Cardiac muscle cell (in vitro differentiated cells and primary cell): ENCODE data around the gene TOR1A. TPM values are rescaled to one million over a fixed set of nuclear protein-coding genes. Genes with fewer than 3 reads are reported as not detected.

ENCODE experiments used
- DNase-seq, 2 donors: peaks; one replicate each; pipeline versions ENCODE4 v3.0.0 to v3.0.0-alpha.2; 2010 to 2017; ENCODE audit warnings: low read depth in 1 of 2, low spot score in 1 of 2
- H3K27ac ChIP-seq: fragments of 200-600 bp; sonication (generic); 2 replicates; pipeline ENCODE4 v1.5.1; 2016
- H3K27me3 ChIP-seq: fragments of 200-600 bp; sonication (generic); 2 replicates; pipeline ENCODE4 v1.6.0; 2016; ENCODE audit warnings: control low read depth
- H3K36me3 ChIP-seq: fragments of 200-600 bp; sonication (generic); 2 replicates; pipeline ENCODE4 v1.5.1; 2016; ENCODE audit warnings: control low read depth
- H3K4me1 ChIP-seq: fragments of 200-600 bp; sonication (generic); 2 replicates; pipeline ENCODE4 v1.8.1; 2017; ENCODE audit warnings: low read depth, mild to moderate bottlenecking, mixed run types
- H3K4me3 ChIP-seq: fragments of 200-600 bp; sonication (generic); 2 replicates; pipeline ENCODE4 v1.5.1; 2016; ENCODE audit warnings: mild to moderate bottlenecking
- H3K9me3 ChIP-seq: fragments of 200-600 bp; sonication (generic); 2 replicates; pipeline ENCODE4 v1.5.1; 2017; ENCODE audit warnings: low read depth, mild to moderate bottlenecking, control low read depth
- polyA plus RNA-seq: library from polyadenylated mRNA; unstranded; fragments of >200 nt; fragmentation: Nextera tagmentation; extraction: Ambion mirVana; gene quantifications from 2 replicates; pipeline ENCODE4 v1.2.1, GENCODE V29; 2016
- total RNA-seq: library from RNA; depleted of rRNA; stranded (reverse); fragments of >200 nt; gene quantifications from 2 replicates; pipeline ENCODE4 v1.2.3, GENCODE V29; 2016
- TF ChIP-seq, protein P1 (sequence below): IDR thresholded peaks from 2 replicates; pipeline ENCODE4 v1.5.1; 2012; ENCODE audit warnings: low read depth, mild to moderate bottlenecking, low read length

The TOR1A gene
- total and polyA plus RNA-seq, 2 experiments from 2014 or later: 28.2 to 35.2 TPM

DNA sequence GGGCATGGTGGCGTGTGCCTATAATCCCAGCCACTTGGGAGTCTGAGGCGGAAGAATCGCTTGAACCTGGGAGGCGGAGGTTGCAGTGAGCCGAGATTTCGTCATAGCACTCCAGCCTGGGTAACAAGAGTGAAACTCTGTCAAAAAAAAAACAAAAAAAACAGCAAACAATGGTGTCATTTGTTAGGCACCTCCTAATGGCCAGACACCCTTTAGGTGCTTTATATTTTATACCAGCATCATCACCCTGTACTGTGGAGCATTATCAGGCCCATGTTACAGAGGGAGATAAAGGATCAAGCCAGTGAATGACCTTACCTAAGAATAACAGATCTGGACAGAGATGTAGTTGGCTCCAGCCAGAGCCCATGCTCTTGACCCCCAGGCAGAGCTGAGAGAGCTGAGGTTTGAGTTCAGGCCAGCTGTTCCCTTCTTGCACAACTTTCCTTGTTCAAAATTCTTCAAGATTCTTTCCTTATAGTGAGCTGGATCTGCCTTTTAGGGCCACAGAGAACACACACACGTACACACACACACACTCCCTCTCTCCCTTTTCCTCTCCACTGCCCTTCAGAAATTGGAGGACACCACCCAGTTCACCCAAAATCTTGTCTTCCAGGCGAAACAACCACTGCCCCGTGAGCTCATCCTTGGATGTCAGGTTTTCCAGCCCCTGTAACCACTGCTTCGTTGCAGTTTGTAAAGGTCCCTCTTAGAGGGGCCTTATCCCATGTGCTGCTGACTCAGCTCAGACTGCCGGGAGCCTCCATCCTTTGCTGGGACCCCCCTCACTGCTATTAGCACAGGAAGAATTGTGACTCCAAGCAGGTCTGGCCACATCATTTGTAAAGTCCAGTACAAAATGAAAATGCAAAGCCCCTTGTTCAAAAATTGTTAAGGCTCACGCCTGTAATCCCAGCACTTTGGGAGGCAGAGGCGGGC is 60.7 kb downstream of the TOR1A start:
- no peak overlapping the region for H3K27ac ChIP-seq

More for the DNA sequence above, 60.7 kb downstream of the TOR1A start:
- H3K9me3 ChIP-seq: no peaks in the 10 kb centered on the region
- H3K36me3 ChIP-seq: no peaks in the 10 kb centered on the region
- no peak overlapping the region for H3K4me3 ChIP-seq
- H3K4me1 ChIP-seq: peaks cover 10% of the 10 kb centered on the region
- DNase-seq: peak in 1 of 2 donors; percentile 95
- no peaks in the 10 kb centered on the region for H3K27me3 ChIP-seq
- TF ChIP-seq, protein P1, sequence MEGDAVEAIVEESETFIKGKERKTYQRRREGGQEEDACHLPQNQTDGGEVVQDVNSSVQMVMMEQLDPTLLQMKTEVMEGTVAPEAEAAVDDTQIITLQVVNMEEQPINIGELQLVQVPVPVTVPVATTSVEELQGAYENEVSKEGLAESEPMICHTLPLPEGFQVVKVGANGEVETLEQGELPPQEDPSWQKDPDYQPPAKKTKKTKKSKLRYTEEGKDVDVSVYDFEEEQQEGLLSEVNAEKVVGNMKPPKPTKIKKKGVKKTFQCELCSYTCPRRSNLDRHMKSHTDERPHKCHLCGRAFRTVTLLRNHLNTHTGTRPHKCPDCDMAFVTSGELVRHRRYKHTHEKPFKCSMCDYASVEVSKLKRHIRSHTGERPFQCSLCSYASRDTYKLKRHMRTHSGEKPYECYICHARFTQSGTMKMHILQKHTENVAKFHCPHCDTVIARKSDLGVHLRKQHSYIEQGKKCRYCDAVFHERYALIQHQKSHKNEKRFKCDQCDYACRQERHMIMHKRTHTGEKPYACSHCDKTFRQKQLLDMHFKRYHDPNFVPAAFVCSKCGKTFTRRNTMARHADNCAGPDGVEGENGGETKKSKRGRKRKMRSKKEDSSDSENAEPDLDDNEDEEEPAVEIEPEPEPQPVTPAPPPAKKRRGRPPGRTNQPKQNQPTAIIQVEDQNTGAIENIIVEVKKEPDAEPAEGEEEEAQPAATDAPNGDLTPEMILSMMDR: no peak

Other genes starting within 250 kb of the TOR1A start
- gene C9orf50, start 203.0 kb downstream of the TOR1A start, total RNA-seq: 1.8 and 2.5 TPM in 2 replicates
- 2.9 and 4.3 TPM in 2 replicates for gene C9orf50, start 203.0 kb downstream of the TOR1A start, polyA plus RNA-seq
- 35.2 and 36.1 TPM in 2 replicates for gene NTMT1, start 198.0 kb downstream of the TOR1A start, total RNA-seq
- 77.6 and 86.0 TPM in 2 replicates for gene NTMT1, start 198.0 kb downstream of the TOR1A start, polyA plus RNA-seq
- gene ASB6, start 182.0 kb downstream of the TOR1A start, total RNA-seq: 23.9 and 24.0 TPM in 2 replicates
- 15.0 and 25.2 TPM in 2 replicates for gene ASB6, start 182.0 kb downstream of the TOR1A start, polyA plus RNA-seq
- 1.6 and 10.2 TPM in 2 replicates for gene PRRX2, start 158.5 kb downstream of the TOR1A start, total RNA-seq
- 3.0 and 9.5 TPM in 2 replicates for gene PRRX2, start 158.5 kb downstream of the TOR1A start, polyA plus RNA-seq
- 1.4 and 1.9 TPM in 2 replicates for gene PTGES, start 71.1 kb downstream of the TOR1A start, total RNA-seq
- 3.0 and 4.6 TPM in 2 replicates for gene PTGES, start 71.1 kb downstream of the TOR1A start, polyA plus RNA-seq
- gene TOR1B, start 21.0 kb downstream of the TOR1A start, total RNA-seq: 15.5 and 18.0 TPM in 2 replicates
- 12.7 and 16.4 TPM in 2 replicates for gene TOR1B, start 21.0 kb downstream of the TOR1A start, polyA plus RNA-seq
- 31.1 and 66.5 TPM in 2 replicates for gene C9orf78, start 11.1 kb upstream of the TOR1A start, total RNA-seq
- 56.5 and 65.5 TPM in 2 replicates for gene C9orf78, start 11.1 kb upstream of the TOR1A start, polyA plus RNA-seq
- 36.7 and 47.3 TPM in 2 replicates for gene USP20, start 11.3 kb upstream of the TOR1A start, total RNA-seq
- gene USP20, start 11.3 kb upstream of the TOR1A start, polyA plus RNA-seq: 32.7 and 43.4 TPM in 2 replicates
- gene FNBP1, start 219.1 kb upstream of the TOR1A start, total RNA-seq: 24.2 and 37.9 TPM in 2 replicates
- gene FNBP1, start 219.1 kb upstream of the TOR1A start, polyA plus RNA-seq: 20.5 and 23.6 TPM in 2 replicates
- gene GPR107, start 229.8 kb upstream of the TOR1A start, total RNA-seq: 19.7 and 23.9 TPM in 2 replicates
- gene GPR107, start 229.8 kb upstream of the TOR1A start, polyA plus RNA-seq: 12.3 and 15.0 TPM in 2 replicates